ENCODE measurements around the gene MOB3B.

The MOB3B gene

DNA sequence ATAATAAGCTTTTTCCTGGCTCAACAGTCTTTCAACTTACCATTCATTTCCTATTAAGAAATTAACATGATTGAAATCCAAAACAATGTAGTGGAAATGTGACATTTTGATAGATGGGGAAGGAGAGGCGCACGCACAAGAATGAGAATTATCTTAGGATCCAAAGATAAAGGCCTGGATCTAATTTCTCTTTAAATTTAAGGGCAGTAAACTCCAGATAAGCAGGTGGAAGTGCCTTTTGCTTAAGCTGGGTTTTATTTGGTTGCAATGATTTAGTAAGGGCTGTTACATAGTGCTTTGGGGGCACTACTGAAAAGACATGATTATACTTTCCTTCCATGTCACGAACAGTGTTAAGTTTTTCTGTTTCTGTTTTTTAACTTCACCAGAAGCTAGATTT, 250.0 kb downstream of the MOB3B start:
- no peak for DNase-seq (ENCODE audit: low spot score)

DNA sequence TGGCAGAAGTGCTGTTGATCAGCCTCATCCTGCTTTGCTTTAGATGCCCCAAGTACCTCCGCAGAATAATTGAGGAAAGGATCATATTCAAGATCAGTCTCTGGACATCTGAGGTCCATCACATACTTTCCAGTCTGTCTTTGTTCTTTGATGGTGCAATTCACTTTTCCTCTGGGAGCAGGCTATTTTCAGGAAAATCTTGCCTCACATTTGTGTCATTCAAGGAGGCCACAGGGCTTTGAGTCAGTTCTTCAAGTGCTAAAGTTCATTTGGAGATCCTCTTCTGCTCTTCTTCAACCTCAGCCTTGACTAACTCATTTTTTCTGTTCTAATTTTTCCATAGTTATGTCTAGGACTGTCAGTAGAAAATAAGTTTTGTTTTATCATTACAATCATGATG, 251.2 kb downstream of the MOB3B start:
- no peak for DNase-seq (ENCODE audit: low spot score)

DNA sequence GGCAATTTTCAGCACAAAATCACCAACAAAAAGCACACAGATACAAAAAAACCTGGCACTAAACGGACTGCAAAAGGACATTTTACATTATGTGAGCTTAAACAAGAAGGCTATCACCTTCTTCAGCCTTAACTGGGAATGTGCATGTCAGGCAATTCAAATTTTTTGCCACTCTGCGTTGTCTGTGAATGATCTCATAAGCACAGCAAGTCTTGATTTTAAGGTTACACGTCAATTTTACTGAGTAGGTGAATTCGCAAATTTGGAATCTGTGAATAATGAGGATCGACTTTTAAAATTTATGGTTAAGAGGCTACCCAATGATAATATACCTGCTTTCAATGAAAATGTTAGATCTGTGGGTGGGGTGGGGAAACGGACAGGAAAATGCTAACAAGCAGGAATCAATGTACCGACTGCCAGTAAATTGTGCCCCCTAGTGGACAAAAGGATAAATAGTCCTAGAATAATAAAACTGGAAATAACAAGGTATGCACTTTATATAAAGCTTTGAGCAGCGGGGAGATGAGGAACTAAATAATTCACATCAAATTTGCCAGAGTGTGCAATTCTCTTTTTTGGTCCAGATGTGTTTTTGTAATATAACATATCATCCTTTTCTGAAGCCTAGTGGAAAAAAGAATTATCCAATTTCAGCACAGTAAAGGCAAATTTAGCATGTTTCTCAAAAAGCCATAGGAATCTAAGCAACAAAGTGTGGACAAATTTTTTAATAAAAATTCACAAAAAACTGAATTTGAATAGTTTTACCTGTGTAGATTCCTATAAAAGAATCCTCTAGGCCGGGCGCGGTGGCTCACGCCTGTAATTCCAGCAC, 253.2 kb downstream of the MOB3B start:
- peak; percentile 65 for DNase-seq (ENCODE audit: low spot score)
